SK-N-MC (cell line): Measurements from ENCODE around the gene ASTL.

Experiments
- EZH2 ChIP-seq: fragments of 200-600 bp; sonication (generic); IDR thresholded peaks from one replicate; pipeline ENCODE4 v1.6.1; 2017; ENCODE audit warnings: antibody characterized with exemption
- FOXP2 ChIP-seq: optimal IDR thresholded peaks from 2 replicates; pipeline ENCODE3; 2011; ENCODE audit warnings: mild to moderate bottlenecking, moderate library complexity; ENCODE audit not compliant: insufficient read depth; ENCODE audit errors: extremely low read length, control extremely low read depth
- POLR2AphosphoS5 ChIP-seq: IDR thresholded peaks from 2 replicates; pipeline ENCODE4 v1.6.1; 2012; ENCODE audit warnings: mild to moderate bottlenecking, low read depth, low read length, borderline replicate concordance

- TF ChIP-seq EZH2 (no peak), POLR2AphosphoS5 (no peak), FOXP2 (no peak)
Measured at GRCh38 chr2:96131813-96132745, 6.2 kb downstream of the ASTL start.
